CD4-positive, alpha-beta T cell treated with Interleukin-15 for 1 hour (primary cell): ENCODE data around the gene MC3R.

ENCODE experiments used
- DNase-seq: peaks from one replicate; pipeline ENCODE4 v3.0.0-alpha.2; 2020

Gene MC3R

DNA sequence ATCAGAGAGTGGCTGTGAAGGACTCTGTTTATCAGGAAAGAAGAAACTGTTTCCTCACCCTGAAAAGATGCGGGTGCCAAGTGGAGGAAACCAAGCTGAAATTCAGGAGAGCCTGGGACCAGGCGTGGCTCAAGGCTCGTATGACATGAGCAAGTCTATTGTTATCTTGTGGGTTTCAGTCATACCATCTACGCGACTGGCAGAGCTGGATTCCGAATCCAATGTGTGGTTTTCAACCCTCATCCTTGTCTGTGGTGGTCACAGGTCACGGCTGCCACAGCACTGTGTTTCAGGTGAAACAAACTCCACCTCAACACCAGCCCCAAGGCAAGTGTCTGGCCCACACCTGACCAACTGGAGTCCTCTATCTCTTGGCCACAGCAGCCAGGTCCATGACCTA is 9.1 kb downstream of the MC3R start:
- no peak for DNase-seq

DNA sequence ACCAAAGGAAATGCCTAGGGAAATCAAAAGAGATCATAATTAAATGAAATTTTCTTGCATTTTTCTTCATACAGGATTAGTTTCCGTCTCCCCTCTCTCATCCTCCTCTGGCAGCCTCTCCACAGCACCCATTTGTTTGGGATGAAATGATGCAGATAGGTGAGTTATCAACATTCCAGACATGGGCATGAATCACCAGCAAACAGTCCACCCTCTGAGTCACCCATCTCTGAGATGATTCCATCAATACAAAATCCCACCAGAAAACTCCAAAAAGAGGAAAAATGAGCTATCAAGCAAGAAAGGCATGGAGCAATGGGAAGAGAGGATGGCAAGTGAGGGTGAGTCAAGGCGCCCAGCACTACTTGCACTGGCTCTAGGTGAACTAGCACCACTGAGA is 11.4 kb downstream of the MC3R start:
- no peak for DNase-seq

DNA sequence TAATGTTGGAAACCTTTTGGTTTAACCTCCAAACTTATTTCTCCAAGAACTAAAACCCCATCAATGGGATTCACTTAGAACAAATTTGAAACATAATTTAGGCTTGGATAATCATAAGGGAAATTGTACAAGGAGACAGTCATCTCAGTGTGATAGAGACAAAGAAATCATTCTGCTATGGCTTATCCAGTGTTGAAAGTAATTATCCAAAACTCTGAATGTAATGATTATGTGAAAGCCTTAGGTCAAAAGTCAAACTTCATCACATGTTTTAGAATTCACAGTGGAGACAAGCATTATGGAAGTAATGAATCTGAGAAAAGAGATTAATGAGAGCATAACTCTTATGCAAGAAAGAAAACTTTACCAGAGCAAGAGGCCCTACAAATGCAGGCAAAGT is 20.0 kb downstream of the MC3R start:
- DNase-seq: no peak

DNA sequence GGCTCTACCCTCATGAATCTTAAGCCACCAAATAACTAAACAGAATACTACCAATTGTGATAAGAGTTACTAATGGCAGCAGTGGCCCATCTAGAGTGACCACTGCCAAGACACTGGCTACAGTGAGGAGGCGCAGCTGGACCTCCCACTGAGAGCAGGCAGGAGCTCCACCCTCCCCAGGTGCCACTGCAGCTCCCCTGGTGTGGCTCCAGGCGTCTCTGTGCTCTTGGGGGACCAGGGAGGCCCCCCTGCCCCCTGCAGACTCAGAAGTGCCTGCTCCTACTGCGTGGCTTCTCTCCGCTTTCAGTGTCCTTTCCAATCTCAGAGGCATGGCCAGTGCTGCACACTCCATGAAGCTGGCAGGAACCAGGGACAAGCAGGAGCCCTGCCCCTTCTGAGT is 23.4 kb downstream of the MC3R start:
- no peak for DNase-seq

DNA sequence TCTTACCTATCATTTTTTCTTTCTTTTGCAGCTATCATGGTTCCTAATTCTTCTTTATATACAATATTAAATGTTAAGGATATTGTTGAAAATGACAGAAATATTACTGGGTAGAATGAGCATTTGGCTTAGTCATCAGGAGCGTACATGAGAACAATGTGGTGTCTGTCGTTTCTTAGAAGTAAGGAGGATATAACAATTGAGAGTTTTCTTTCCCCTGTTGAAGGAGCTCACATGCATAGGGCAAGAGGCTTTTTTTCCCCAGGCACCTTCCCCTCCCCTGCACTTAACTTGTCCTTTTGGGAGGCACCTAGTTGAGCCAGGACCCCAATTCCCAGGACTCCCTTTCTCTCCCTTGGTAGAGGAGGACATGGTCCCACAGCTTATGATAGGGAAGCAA is 25.0 kb downstream of the MC3R start:
- no peak for DNase-seq

DNA sequence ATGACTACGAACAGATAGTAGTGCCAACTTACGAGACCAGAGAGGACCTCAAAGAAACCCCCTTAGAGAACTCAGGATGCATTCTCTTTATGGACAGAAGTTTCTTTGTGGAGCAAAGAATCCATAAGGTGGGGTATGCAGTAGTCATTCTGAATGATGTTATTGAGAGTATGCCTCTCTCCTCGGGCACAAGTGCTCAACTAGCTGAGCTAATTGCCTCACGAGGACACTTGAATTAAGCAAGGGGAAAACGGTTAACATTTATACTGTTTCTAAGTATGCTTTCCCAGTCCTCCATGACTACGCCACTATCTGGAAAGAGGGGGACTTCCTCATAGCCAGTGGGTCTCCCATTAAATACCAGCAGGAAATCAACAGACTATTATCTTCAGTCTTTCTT is 25.6 kb downstream of the MC3R start:
- DNase-seq: no peak

DNA sequence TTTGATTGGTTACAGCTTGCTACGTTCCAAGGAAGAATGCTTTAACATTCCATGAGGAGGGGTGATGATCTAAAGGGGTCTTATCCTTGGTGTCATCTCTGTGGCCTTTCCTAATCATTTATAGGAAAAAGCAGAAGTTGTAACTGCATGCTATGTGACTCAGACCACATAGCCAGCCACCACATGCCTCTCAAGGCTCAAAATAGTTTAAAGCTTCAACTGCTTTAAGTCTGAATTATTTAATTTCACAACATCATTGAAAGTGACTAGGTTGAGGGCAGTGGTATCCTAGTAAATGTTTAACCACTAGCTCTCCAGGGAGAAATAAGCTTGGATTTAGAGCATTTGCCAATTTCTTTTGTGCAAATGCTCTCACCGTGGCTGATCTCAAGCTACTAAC is 29.7 kb downstream of the MC3R start:
- DNase-seq: no peak

DNA sequence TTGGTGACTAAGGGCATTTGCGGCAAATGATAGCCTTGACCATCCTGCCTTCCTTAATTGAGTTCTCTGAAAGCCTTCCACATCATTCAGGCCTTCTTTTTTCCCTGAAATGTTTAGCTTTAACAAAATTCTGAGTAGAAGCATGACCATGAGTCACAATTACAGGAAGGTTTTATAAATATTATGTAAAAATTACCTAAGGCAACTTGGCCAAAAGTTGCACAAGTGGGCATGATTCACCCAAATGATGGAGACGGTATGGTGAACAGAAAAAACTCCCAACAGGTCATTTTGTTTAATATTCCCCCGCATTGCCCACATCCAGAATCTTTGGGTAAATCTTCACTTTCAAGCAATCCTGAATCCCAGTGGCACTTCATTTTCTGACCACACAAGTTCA is 37.0 kb downstream of the MC3R start:
- DNase-seq: no peak

DNA sequence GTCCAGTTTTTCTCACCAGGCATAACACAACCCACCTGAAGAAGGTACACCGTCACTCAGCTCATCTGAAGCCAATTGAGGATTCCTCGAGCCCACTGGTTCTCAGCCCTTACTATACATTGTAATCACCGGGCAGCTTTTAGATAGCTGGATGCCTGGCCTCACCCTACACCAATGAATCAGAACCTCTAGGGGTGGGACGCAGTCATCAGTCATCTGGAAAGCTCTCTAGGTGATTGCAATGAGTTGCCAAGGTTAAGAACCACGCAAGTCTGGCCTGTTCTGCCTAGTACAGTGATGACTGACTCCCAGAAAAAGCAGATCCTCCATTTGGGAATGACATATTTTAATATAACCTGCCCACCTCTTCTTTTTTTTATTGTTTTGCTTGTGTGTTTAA is 41.1 kb downstream of the MC3R start:
- no peak for DNase-seq

DNA sequence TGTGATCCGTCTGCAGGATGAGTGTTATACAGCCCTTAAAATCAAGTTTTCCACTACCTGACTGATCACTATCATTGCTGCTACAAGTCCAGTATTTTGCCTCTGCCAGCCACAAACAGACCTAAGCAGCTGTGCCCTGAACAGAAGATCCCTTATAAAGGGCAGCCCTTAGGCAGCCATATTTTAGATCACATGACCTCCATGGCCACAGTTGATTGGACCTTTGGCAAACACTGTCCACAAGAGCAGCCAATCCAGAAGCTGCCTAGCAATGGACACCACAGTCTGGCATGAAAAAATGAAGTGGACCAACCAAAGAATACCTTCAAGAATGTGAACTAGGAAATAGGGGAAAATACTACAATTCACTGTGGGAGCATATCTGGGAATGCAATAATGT is 50.8 kb downstream of the MC3R start:
- no peak for DNase-seq
